Psoas muscle (tissue), 8 donors: ENCODE results near the gene PTPRM. TPM values are rescaled to one million over a fixed set of nuclear protein-coding genes. Genes with fewer than 3 reads are reported as not detected.

Experiments
- ATAC-seq, 4 donors: fragments of 200-7000 bp; cut with Tn5 transposase; one replicate each; pipeline ENCODE4 v1.9.1; 2020; ENCODE audit warnings: moderate library complexity in 3 of 4, mild to moderate bottlenecking in 2 of 4
- DNase-seq, 2 donors: peaks; one replicate each; pipeline ENCODE4 v3.0.0-alpha.2; 2020
- H3K27ac ChIP-seq: fragments of 200-600 bp; one replicate; pipeline ENCODE4 v1.8.0; 2022
- H3K27me3 ChIP-seq, 3 donors: fragments of 200-600 bp in 1 of 3; one replicate each; pipeline versions ENCODE4 v1.6.1 to v1.8.0; 2013 to 2022; ENCODE audit warnings: low read length in 2 of 3, mild to moderate bottlenecking in 2 of 3, moderate library complexity in 1 of 3; ENCODE audit not compliant: insufficient read depth in 3 of 3
- H3K36me3 ChIP-seq, 2 donors: fragments of 200-600 bp in 1 of 2; one replicate each; pipeline versions ENCODE4 v1.6.1 to v1.8.0; 2013 to 2022; ENCODE audit warnings: low read depth in 1 of 2, mild to moderate bottlenecking in 1 of 2, moderate library complexity in 1 of 2; ENCODE audit not compliant: insufficient read depth in 1 of 2
- H3K4me1 ChIP-seq: fragments of 200-600 bp; one replicate; pipeline ENCODE4 v1.8.0; 2022
- H3K4me3 ChIP-seq: fragments of 200-600 bp; one replicate; pipeline ENCODE4 v1.8.0; 2022; ENCODE audit warnings: mild to moderate bottlenecking
- H3K9me3 ChIP-seq: fragments of 200-600 bp; one replicate; pipeline ENCODE4 v1.8.0; 2022
- CTCF ChIP-seq: fragments of 200-600 bp; IDR thresholded peaks from one replicate; pipeline ENCODE4 v1.8.0; 2022; ENCODE audit warnings: antibody characterized with exemption
- whole genome bisulfite sequencing, 3 donors: extraction: QIAGEN DNeasy Blood & Tissue Kit; methylation state at CpG; one replicate each; pipeline versions ENCODE4 v1.1.6 to v1.1.7; 2013; 5-methylcytosine and 5-hydroxymethylcytosine counted together
- intact Hi-C, 2 donors: fragments of 100-400 bp; cut with DNase I; formaldehyde crosslinking; loops; one replicate each; pipeline versions ENCODE4 v1.11.0 to v1.14.2; 2022
- polyA plus RNA-seq, 3 donors: library from polyadenylated mRNA; stranded (reverse); fragments of 200-250 nt; gene quantifications; one replicate each; pipeline ENCODE4 v1.2.3, GENCODE V29; 2013
- total RNA-seq, 4 donors: library from RNA; stranded (reverse); fragmentation: NEBNext Ultra II Directional in 2 of 4; extraction: Animal tissue kit (Norgen Biotek cat#: 25700) in 2 of 4; gene quantifications; one replicate each; pipeline versions ENCODE4 v1.2.1 to v1.2.4, GENCODE V29; 2021 to 2023
- donor health status: healthy with polysubstance abuse.
- donor health status: DM: no; HTN: no; CAD: no; lungs with moderate emphysema.
- donor health status: Bipolar disorder and iron deficiency.
- donor health status: healthy.
- donor health status: DM: yes; HTN: yes; CAD: no.
- donor health status: DM: no; HTN: no; CAD: no.
- donor health status: DM: no; HTN: no; CAD: no.
- donor health status: DM: yes; HTN: yes; CAD: no.

Gene PTPRM
- total and polyA plus RNA-seq, 7 donors = 27.4 to 78.9 (median 39.0) TPM

GRCh38 chr18:8403713-8404112, 836.6 kb downstream of the PTPRM start:
- Histone ChIP-seq H3K36me3 (peaks cover 6 to 52% of the 10 kb centered on the region in 2 donors), H3K27me3 (no peaks in the 10 kb centered on the region), H3K9me3 (no peaks in the 10 kb centered on the region), H3K4me1 (no peaks in the 10 kb centered on the region), H3K27ac (no peak overlapping the region), H3K4me3 (no peak overlapping the region)
- DNase-seq (no peak), ATAC-seq (no peak)
- intact Hi-C loops = no loop called here
- 95 to 97% (median 96%) methylated on average over 2 of the region's 2 CpGs for WGBS, 3 donors
- no peak for TF ChIP-seq CTCF

GRCh38 chr18:8406186-8406867, 839.2 kb downstream of the PTPRM start:
- no peak for TF ChIP-seq CTCF

GRCh38 chr18:8406868-8407250, 839.7 kb downstream of the PTPRM start:
- no peak for DNase-seq

More at GRCh38 chr18:8406186-8406867, 839.2 kb downstream of the PTPRM start:
- intact Hi-C loops = no loop called here
- Histone ChIP-seq H3K36me3 (peaks cover 6 to 43% of the 10 kb centered on the region in 2 donors), H3K4me1 (no peaks in the 10 kb centered on the region), H3K9me3 (peaks cover 11% of the 10 kb centered on the region), H3K4me3 (no peak overlapping the region), H3K27ac (no peak overlapping the region), H3K27me3 (no peaks in the 10 kb centered on the region)
- DNase-seq (no peak), ATAC-seq (no peak)
- WGBS, 3 donors = 79 to 84% (median 81%) methylated on average over 10 of the region's 10 CpGs

GRCh38 chr18:8409151-8409550, 842.0 kb downstream of the PTPRM start:
- Histone ChIP-seq H3K4me1 (no peaks in the 10 kb centered on the region), H3K27ac (no peak overlapping the region), H3K9me3 (peaks cover 27% of the 10 kb centered on the region), H3K36me3 (peaks cover 6 to 43% of the 10 kb centered on the region in 2 donors), H3K4me3 (no peak overlapping the region), H3K27me3 (no peaks in the 10 kb centered on the region)
- no peak for ATAC-seq
- intact Hi-C loops = no loop called here
- no peak for TF ChIP-seq CTCF
- no peak for DNase-seq
- 96 to 97% (median 97%) methylated on average over 3 of the region's 3 CpGs for WGBS, 3 donors

More at GRCh38 chr18:8406868-8407250, 839.7 kb downstream of the PTPRM start:
- H3K36me3 ChIP-seq = peaks cover 6 to 43% of the 10 kb centered on the region in 2 donors
- intact Hi-C loops = no loop called here
- H3K4me1 ChIP-seq = no peaks in the 10 kb centered on the region
- no peaks in the 10 kb centered on the region for H3K27me3 ChIP-seq
- H3K9me3 ChIP-seq = peaks cover 17% of the 10 kb centered on the region
- H3K4me3 ChIP-seq = no peak overlapping the region
- no peak for TF ChIP-seq CTCF
- 89 to 92% (median 92%) methylated on average over 15 of the region's 15 CpGs for WGBS, 3 donors
- ATAC-seq = no peak
- H3K27ac ChIP-seq = no peak overlapping the region

GRCh38 chr18:8411492-8411891, 844.4 kb downstream of the PTPRM start:
- intact Hi-C loops = no loop called here
- no peak overlapping the region for H3K4me3 ChIP-seq
- H3K27me3 ChIP-seq = peaks cover 0 to 3% (median 0%) of the 10 kb centered on the region in 3 donors
- H3K36me3 ChIP-seq = peaks cover 6 to 23% of the 10 kb centered on the region in 2 donors
- no peak overlapping the region for H3K27ac ChIP-seq
- DNase-seq (no peak), ATAC-seq (no peak)
- peaks cover 27% of the 10 kb centered on the region for H3K9me3 ChIP-seq
- TF ChIP-seq CTCF = no peak
- no peaks in the 10 kb centered on the region for H3K4me1 ChIP-seq
